Psoas muscle (tissue), 8 donors: Measurements from ENCODE around the gene AXIN2. TPM values are rescaled to one million over a fixed set of nuclear protein-coding genes. Genes with fewer than 3 reads are reported as not detected.

Experiments used
- ATAC-seq, 4 donors: fragments of 200-7000 bp; cut with Tn5 transposase; one replicate each; pipeline ENCODE4 v1.9.1; 2020; ENCODE audit warnings: moderate library complexity in 3 of 4, mild to moderate bottlenecking in 2 of 4
- DNase-seq, 2 donors: peaks; one replicate each; pipeline ENCODE4 v3.0.0-alpha.2; 2020
- H3K27ac ChIP-seq: fragments of 200-600 bp; one replicate; pipeline ENCODE4 v1.8.0; 2022
- H3K27me3 ChIP-seq, 3 donors: fragments of 200-600 bp in 1 of 3; one replicate each; pipeline versions ENCODE4 v1.6.1 to v1.8.0; 2013 to 2022; ENCODE audit warnings: low read length in 2 of 3, mild to moderate bottlenecking in 2 of 3, moderate library complexity in 1 of 3; ENCODE audit not compliant: insufficient read depth in 3 of 3
- H3K36me3 ChIP-seq, 2 donors: fragments of 200-600 bp in 1 of 2; one replicate each; pipeline versions ENCODE4 v1.6.1 to v1.8.0; 2013 to 2022; ENCODE audit warnings: low read depth in 1 of 2, mild to moderate bottlenecking in 1 of 2, moderate library complexity in 1 of 2; ENCODE audit not compliant: insufficient read depth in 1 of 2
- H3K4me1 ChIP-seq: fragments of 200-600 bp; one replicate; pipeline ENCODE4 v1.8.0; 2022
- H3K4me3 ChIP-seq: fragments of 200-600 bp; one replicate; pipeline ENCODE4 v1.8.0; 2022; ENCODE audit warnings: mild to moderate bottlenecking
- H3K9me3 ChIP-seq: fragments of 200-600 bp; one replicate; pipeline ENCODE4 v1.8.0; 2022
- WGBS, 3 donors: extraction: QIAGEN DNeasy Blood & Tissue Kit; methylation state at CpG; one replicate each; pipeline versions ENCODE4 v1.1.6 to v1.1.7; 2013; 5-methylcytosine and 5-hydroxymethylcytosine counted together
- intact Hi-C, 2 donors: fragments of 100-400 bp; cut with DNase I; formaldehyde crosslinking; loops; one replicate each; pipeline versions ENCODE4 v1.11.0 to v1.14.2; 2022
- polyA plus RNA-seq, 3 donors: library from polyadenylated mRNA; stranded (reverse); fragments of 200-250 nt; gene quantifications; one replicate each; pipeline ENCODE4 v1.2.3, GENCODE V29; 2013
- total RNA-seq, 4 donors: library from RNA; stranded (reverse); fragmentation: NEBNext Ultra II Directional in 2 of 4; extraction: Animal tissue kit (Norgen Biotek cat#: 25700) in 2 of 4; gene quantifications; one replicate each; pipeline versions ENCODE4 v1.2.1 to v1.2.4, GENCODE V29; 2021 to 2023
- TF ChIP-seq, protein P1 (sequence below): fragments of 200-600 bp; IDR thresholded peaks from one replicate; pipeline ENCODE4 v1.8.0; 2022; ENCODE audit warnings: antibody characterized with exemption
- donor health status: healthy with polysubstance abuse.
- donor health status: DM: no; HTN: no; CAD: no; lungs with moderate emphysema.
- donor health status: Bipolar disorder and iron deficiency.
- donor health status: healthy.
- donor health status: DM: yes; HTN: yes; CAD: no.
- donor health status: DM: no; HTN: no; CAD: no.
- donor health status: DM: no; HTN: no; CAD: no.
- donor health status: DM: yes; HTN: yes; CAD: no.

Gene AXIN2
- total and polyA plus RNA-seq, 7 donors: 0.72 to 19.1 (median 8.0) TPM

DNA sequence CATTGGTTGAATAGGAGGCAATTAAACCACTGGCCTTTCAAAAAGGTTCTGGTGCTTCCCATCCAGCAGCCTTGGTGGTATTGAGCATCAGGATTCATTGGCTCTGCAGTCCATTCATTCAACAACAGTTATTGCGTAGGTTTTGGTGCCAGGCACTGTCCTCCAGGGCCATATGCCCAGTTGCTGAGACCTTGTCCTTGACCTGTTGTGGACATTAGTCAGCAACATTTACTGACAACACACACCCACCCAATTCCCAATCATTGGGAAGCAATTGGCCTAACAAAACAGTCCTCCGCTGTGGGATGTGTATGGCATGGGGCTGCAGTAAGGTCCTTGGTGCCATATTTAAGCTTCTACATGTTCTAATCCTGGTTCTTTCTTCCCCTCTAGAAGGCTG is 82.2 kb downstream of the AXIN2 start:
- no peaks in the 10 kb centered on the region for H3K36me3 ChIP-seq
- DNase-seq: no peak
- H3K9me3 ChIP-seq: no peaks in the 10 kb centered on the region
- no peak for ATAC-seq
- TF ChIP-seq, protein P1, sequence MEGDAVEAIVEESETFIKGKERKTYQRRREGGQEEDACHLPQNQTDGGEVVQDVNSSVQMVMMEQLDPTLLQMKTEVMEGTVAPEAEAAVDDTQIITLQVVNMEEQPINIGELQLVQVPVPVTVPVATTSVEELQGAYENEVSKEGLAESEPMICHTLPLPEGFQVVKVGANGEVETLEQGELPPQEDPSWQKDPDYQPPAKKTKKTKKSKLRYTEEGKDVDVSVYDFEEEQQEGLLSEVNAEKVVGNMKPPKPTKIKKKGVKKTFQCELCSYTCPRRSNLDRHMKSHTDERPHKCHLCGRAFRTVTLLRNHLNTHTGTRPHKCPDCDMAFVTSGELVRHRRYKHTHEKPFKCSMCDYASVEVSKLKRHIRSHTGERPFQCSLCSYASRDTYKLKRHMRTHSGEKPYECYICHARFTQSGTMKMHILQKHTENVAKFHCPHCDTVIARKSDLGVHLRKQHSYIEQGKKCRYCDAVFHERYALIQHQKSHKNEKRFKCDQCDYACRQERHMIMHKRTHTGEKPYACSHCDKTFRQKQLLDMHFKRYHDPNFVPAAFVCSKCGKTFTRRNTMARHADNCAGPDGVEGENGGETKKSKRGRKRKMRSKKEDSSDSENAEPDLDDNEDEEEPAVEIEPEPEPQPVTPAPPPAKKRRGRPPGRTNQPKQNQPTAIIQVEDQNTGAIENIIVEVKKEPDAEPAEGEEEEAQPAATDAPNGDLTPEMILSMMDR: no peak
- no peaks in the 10 kb centered on the region for H3K27me3 ChIP-seq
- WGBS, 3 donors: 90 to 98% (median 96%) methylated on average over 2 of the region's 2 CpGs
- intact Hi-C loops: no loop called here
- no peak overlapping the region for H3K27ac ChIP-seq
- no peak overlapping the region for H3K4me3 ChIP-seq
- peaks cover under 1% of the 10 kb centered on the region for H3K4me1 ChIP-seq
